Measurements from ENCODE around the gene CCDC178.

Gene CCDC178

GRCh38 chr18:32908424-32908805 is 532.1 kb downstream of the CCDC178 start:
- TF ChIP-seq POLR2A (IDR thresholded peaks at IDR 0.05; ENCODE audit: low read length) (no peak), GATA1 (IDR thresholded peaks at IDR 0.05; ENCODE audit: low read depth, low read length) (no peak)
- DNase-seq = no peak

GRCh38 chr18:32907648-32908423 is 532.7 kb downstream of the CCDC178 start:
- TF ChIP-seq GATA1 (IDR thresholded peaks at IDR 0.05; ENCODE audit: low read depth, low read length) (no peak), POLR2A (IDR thresholded peaks at IDR 0.05; ENCODE audit: low read length) (no peak)
- no peak for DNase-seq

GRCh38 chr18:32907311-32907585 is 533.3 kb downstream of the CCDC178 start:
- TF ChIP-seq POLR2A (IDR thresholded peaks at IDR 0.05; ENCODE audit: low read length) = no peak
- no peak for TF ChIP-seq GATA1 (IDR thresholded peaks at IDR 0.05; ENCODE audit: low read depth, low read length)
- DNase-seq = no peak

GRCh38 chr18:32906506-32907310 is 533.8 kb downstream of the CCDC178 start:
- no peak for DNase-seq
- TF ChIP-seq POLR2A (IDR thresholded peaks at IDR 0.05; ENCODE audit: low read length) (no peak), GATA1 (IDR thresholded peaks at IDR 0.05; ENCODE audit: low read depth, low read length) (no peak)

- no peak for TF ChIP-seq POLR2A (IDR thresholded peaks at IDR 0.05; ENCODE audit: low read length)
- no peak for TF ChIP-seq GATA1 (IDR thresholded peaks at IDR 0.05; ENCODE audit: low read depth, low read length)
- no peak for DNase-seq
Observed at GRCh38 chr18:32905651-32906050, 534.9 kb downstream of the CCDC178 start.

- DNase-seq = no peak
- TF ChIP-seq GATA1 (IDR thresholded peaks at IDR 0.05; ENCODE audit: low read depth, low read length) (no peak), POLR2A (IDR thresholded peaks at IDR 0.05; ENCODE audit: low read length) (no peak)
Observed at GRCh38 chr18:32902568-32903330, 537.8 kb downstream of the CCDC178 start.

- no peak for DNase-seq
- TF ChIP-seq POLR2A (IDR thresholded peaks at IDR 0.05; ENCODE audit: low read length) (no peak), GATA1 (IDR thresholded peaks at IDR 0.05; ENCODE audit: low read depth, low read length) (no peak)
Observed at GRCh38 chr18:32899819-32900218, 540.7 kb downstream of the CCDC178 start.

- no peak for DNase-seq
- no peak for TF ChIP-seq GATA1 (IDR thresholded peaks at IDR 0.05; ENCODE audit: low read depth, low read length)
- TF ChIP-seq POLR2A (IDR thresholded peaks at IDR 0.05; ENCODE audit: low read length) = no peak
Observed at GRCh38 chr18:32896776-32897547, 543.6 kb downstream of the CCDC178 start.

- no peak for DNase-seq
- no peak for TF ChIP-seq POLR2A (IDR thresholded peaks at IDR 0.05; ENCODE audit: low read length)
- no peak for TF ChIP-seq GATA1 (IDR thresholded peaks at IDR 0.05; ENCODE audit: low read depth, low read length)
Observed at GRCh38 chr18:32893915-32894314, 546.6 kb downstream of the CCDC178 start.

- TF ChIP-seq GATA1 (IDR thresholded peaks at IDR 0.05; ENCODE audit: low read depth, low read length) (no peak), POLR2A (IDR thresholded peaks at IDR 0.05; ENCODE audit: low read length) (no peak)
- no peak for DNase-seq
Observed at GRCh38 chr18:32891797-32892196, 548.7 kb downstream of the CCDC178 start.

GRCh38 chr18:32891130-32891529 is 549.4 kb downstream of the CCDC178 start:
- TF ChIP-seq GATA1 (IDR thresholded peaks at IDR 0.05; ENCODE audit: low read depth, low read length) (no peak), POLR2A (IDR thresholded peaks at IDR 0.05; ENCODE audit: low read length) (no peak)
- DNase-seq = no peak

GRCh38 chr18:32889615-32890593 is 550.6 kb downstream of the CCDC178 start:
- no peak for DNase-seq
- no peak for TF ChIP-seq GATA1 (IDR thresholded peaks at IDR 0.05; ENCODE audit: low read depth, low read length)
- TF ChIP-seq POLR2A (IDR thresholded peaks at IDR 0.05; ENCODE audit: low read length) = no peak

Data from erythroblast (primary cell).